SK-N-SH (cell line): ENCODE data around the gene PBOV1.

Experiments
- CTCF ChIP-seq: fragments of 200-600 bp; sonication (generic); IDR thresholded peaks from 2 replicates; pipeline ENCODE4 v1.6.1; 2017; ENCODE audit warnings: antibody characterized with exemption, mild to moderate bottlenecking, moderate library complexity
- EZH2phosphoT487 ChIP-seq: fragments of 200-600 bp; sonication (generic); IDR thresholded peaks from 2 replicates; pipeline ENCODE4 v1.6.1; 2017; ENCODE audit warnings: low read depth, mixed run types, mild to moderate bottlenecking, antibody characterized with exemption, moderate library complexity, borderline replicate concordance
- POLR2AphosphoS5 ChIP-seq: IDR thresholded peaks from 2 replicates; pipeline ENCODE4 v1.6.1; 2012; ENCODE audit warnings: low read depth, low read length
- RAD21 ChIP-seq: IDR thresholded peaks from 2 replicates; pipeline ENCODE4 v1.6.1; 2012; ENCODE audit warnings: mild to moderate bottlenecking, low read length
- RCOR1 ChIP-seq: fragments of 150-350 bp; IDR thresholded peaks from 2 replicates; pipeline ENCODE4 v1.6.1; 2017; ENCODE audit warnings: antibody characterized with exemption, low read length
- RFX5 ChIP-seq: IDR thresholded peaks from 2 replicates; pipeline ENCODE4 v1.6.1; 2012; ENCODE audit warnings: mild to moderate bottlenecking, improper control_type of control experiment, low read length
- SMC3 ChIP-seq: IDR thresholded peaks from 2 replicates; pipeline ENCODE4 v1.6.1; 2012; ENCODE audit warnings: low read depth, low read length, improper control_type of control experiment
- TF ChIP-seq, protein P1 (sequence below): IDR thresholded peaks from 2 replicates; pipeline ENCODE4 v1.4.0; 2012; ENCODE audit warnings: low read depth

- TF ChIP-seq RAD21 (no peak), POLR2AphosphoS5 (no peak), SMC3 (no peak), CTCF (no peak), EZH2phosphoT487 (no peak), RCOR1 (no peak), RFX5 (no peak)
- TF ChIP-seq, protein P1, sequence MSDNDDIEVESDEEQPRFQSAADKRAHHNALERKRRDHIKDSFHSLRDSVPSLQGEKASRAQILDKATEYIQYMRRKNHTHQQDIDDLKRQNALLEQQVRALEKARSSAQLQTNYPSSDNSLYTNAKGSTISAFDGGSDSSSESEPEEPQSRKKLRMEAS: no peak
Measured at GRCh38 chr6:138197570-138197969, 20.7 kb downstream of the PBOV1 start.
